ENCODE measurements around the gene NUBPL.

GRCh38 chr14:31657917-31658316 is 96.7 kb downstream of the NUBPL start:
- TF ChIP-seq, protein P1, sequence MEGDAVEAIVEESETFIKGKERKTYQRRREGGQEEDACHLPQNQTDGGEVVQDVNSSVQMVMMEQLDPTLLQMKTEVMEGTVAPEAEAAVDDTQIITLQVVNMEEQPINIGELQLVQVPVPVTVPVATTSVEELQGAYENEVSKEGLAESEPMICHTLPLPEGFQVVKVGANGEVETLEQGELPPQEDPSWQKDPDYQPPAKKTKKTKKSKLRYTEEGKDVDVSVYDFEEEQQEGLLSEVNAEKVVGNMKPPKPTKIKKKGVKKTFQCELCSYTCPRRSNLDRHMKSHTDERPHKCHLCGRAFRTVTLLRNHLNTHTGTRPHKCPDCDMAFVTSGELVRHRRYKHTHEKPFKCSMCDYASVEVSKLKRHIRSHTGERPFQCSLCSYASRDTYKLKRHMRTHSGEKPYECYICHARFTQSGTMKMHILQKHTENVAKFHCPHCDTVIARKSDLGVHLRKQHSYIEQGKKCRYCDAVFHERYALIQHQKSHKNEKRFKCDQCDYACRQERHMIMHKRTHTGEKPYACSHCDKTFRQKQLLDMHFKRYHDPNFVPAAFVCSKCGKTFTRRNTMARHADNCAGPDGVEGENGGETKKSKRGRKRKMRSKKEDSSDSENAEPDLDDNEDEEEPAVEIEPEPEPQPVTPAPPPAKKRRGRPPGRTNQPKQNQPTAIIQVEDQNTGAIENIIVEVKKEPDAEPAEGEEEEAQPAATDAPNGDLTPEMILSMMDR (conservative IDR thresholded peaks at IDR 0.05; ENCODE audit: low read length), result no peak
- no peak for TF ChIP-seq EZH2phosphoT487 (IDR thresholded peaks at IDR 0.05; ENCODE audit: borderline replicate concordance)
